OCI-LY7 (cell line): ENCODE measurements around the gene SLC26A6. TPM values are rescaled to one million over a fixed set of nuclear protein-coding genes. Genes with fewer than 3 reads are reported as not detected.

Experiments
- BruUV-seq: library from RNA; stranded (reverse); fragments of 400-500 nt; replicated peaks from 2 replicates; lab custom pipeline; 2021; lab: Mats Ljungman, UMichigan
- CTCF ChIA-PET: fragments of 300-600 bp; sonication (Branson Sonifier 250); formaldehyde crosslinking; loops from one replicate; lab custom pipeline; 2022; ENCODE audit warnings: antibody characterized with exemption; ENCODE audit not compliant: unreplicated experiment; lab: Charles Lee
- POLR2A ChIA-PET: fragments of 300-600 bp; sonication (Branson Sonifier 250); formaldehyde crosslinking; loops from one replicate; lab custom pipeline; 2022; ENCODE audit warnings: antibody characterized with exemption; lab: Charles Lee
- DNase-seq: peaks from one replicate; pipeline ENCODE4 v3.0.0-alpha.2; 2015; ENCODE audit warnings: low spot score
- H2AFZ ChIP-seq: fragments of 200-600 bp; sonication (generic), shearing (Covaris generic); 2 replicates; pipeline ENCODE4 v1.6.1; 2014; ENCODE audit warnings: mild to moderate bottlenecking, antibody characterized with exemption, low read length, moderate library complexity
- H3K27ac ChIP-seq: fragments of 200-600 bp; sonication (generic); 2 replicates; pipeline ENCODE4 v1.5.1; 2014; ENCODE audit warnings: mixed run types, low read depth, mild to moderate bottlenecking, moderate library complexity, low read length, inconsistent platforms; ENCODE audit not compliant: poor library complexity, severe bottlenecking
- H3K36me3 ChIP-seq: fragments of 200-600 bp; sonication (generic); 2 replicates; pipeline ENCODE4 v1.6.1; 2014; ENCODE audit warnings: mild to moderate bottlenecking, antibody characterized with exemption, low read length, moderate library complexity, mixed read lengths; ENCODE audit not compliant: insufficient read depth
- H3K4me1 ChIP-seq: fragments of 200-600 bp; sonication (generic); 2 replicates; pipeline ENCODE4 v1.5.1; 2014; ENCODE audit warnings: mild to moderate bottlenecking, low read length; ENCODE audit not compliant: insufficient read depth, poor library complexity, severe bottlenecking
- H3K4me2 ChIP-seq: fragments of 200-600 bp; sonication (generic); 2 replicates; pipeline ENCODE4 v1.6.1; 2014; ENCODE audit warnings: mild to moderate bottlenecking, low read length
- H3K4me3 ChIP-seq: fragments of 200-600 bp; sonication (generic); 2 replicates; pipeline ENCODE4 v1.5.1; 2014; ENCODE audit warnings: mild to moderate bottlenecking, low read depth, low read length; ENCODE audit not compliant: poor library complexity, severe bottlenecking
- H3K79me2 ChIP-seq: fragments of 200-600 bp; sonication (generic); 2 replicates; pipeline ENCODE4 v1.6.1; 2016; ENCODE audit warnings: low read depth, mild to moderate bottlenecking, low read length, moderate library complexity, mixed read lengths; ENCODE audit not compliant: insufficient read depth
- H3K9me2 ChIP-seq: fragments of 200-600 bp; sonication (generic); 2 replicates; pipeline ENCODE4 v1.6.1; 2016; ENCODE audit warnings: mild to moderate bottlenecking, low read length, mixed read lengths; ENCODE audit not compliant: insufficient read depth
- H3K9me3 ChIP-seq: fragments of 200-600 bp; sonication (generic); 2 replicates; pipeline ENCODE4 v1.6.1; 2014; ENCODE audit warnings: mild to moderate bottlenecking, mixed run types, low read length, mixed read lengths
- H4K20me1 ChIP-seq: fragments of 200-600 bp; sonication (generic); 2 replicates; pipeline ENCODE4 v1.6.1; 2014; ENCODE audit warnings: mild to moderate bottlenecking, antibody characterized with exemption, low read length, moderate library complexity, mixed read lengths; ENCODE audit not compliant: insufficient read depth
- EZH2phosphoT487 ChIP-seq: fragments of 200-600 bp; sonication (generic); IDR thresholded peaks from 2 replicates; pipeline ENCODE4 v1.6.1; 2018; ENCODE audit warnings: low read depth, borderline replicate concordance, mild to moderate bottlenecking, mixed run types, antibody characterized with exemption, low read length, moderate library complexity, mixed read lengths
- intact Hi-C: fragments of 100-400 bp; cut with micrococcal nuclease; formaldehyde crosslinking; loops from one replicate; pipeline ENCODE4 v1.10.0; 2022; ENCODE audit not compliant: unreplicated experiment
- total RNA-seq, 2 experiments: library from RNA; depleted of rRNA in 1 of 2; stranded (reverse); fragments of >200 nt in 1 of 2; shearing (Covaris generic) in 1 of 2; gene quantifications; 2 replicates each; pipeline ENCODE4 v1.2.3, GENCODE V29; 2014 to 2022
- TF ChIP-seq, protein P1 (sequence below): fragments of 200-600 bp; sonication (generic); conservative IDR thresholded peaks from 2 replicates; pipeline ENCODE4 v1.5.1; 2014; ENCODE audit warnings: mild to moderate bottlenecking, antibody characterized with exemption, low read length, moderate library complexity, mixed read lengths

SLC26A6 gene
- total RNA-seq, 2 experiments from 2014 or later: 42.1 to 47.3 TPM

DNA sequence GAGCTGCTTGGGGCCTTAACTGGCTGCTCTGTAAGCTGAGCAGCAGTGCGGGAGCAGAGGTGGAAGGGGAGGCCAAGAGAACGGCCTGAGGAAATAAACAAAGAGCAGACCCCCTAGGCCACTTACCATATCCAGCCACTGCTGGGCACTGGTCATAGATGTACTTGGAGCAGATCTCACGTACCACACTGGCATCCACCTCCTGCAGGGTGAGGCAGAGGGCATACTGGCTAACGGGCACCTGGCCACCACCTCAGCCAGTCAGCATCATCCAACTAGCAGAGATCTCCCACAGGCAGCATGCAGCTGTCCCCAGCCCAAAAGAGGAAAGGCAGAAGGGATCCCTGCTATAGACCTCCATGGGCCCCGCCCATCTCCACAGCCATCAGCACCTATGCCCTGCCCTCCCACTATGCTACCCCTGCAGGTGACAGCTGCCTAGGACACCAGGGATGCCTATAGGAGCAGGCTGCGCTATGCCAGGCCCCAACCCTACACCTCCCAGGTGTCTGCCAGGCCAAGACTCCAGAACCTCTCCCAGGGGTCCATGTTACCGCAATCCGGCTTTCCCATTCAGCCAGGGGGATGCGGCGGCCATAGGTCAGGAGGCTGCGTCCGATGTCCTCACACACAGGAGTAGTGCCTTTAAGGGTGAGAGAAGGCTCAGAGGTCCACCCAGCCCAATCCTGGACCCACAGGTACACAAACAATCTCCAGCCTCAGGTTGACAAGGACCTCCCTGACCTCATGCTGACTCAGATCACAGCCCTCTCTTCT is 35.6 kb downstream of the SLC26A6 start:
- Histone ChIP-seq H4K20me1 (no peaks in the 10 kb centered on the region), H3K9me2 (no peaks in the 10 kb centered on the region), H3K79me2 (no peaks in the 10 kb centered on the region), H3K4me1 (no peaks in the 10 kb centered on the region), H3K36me3 (peaks cover 73% of the 10 kb centered on the region), H3K4me3 (no peak overlapping the region), H3K4me2 (no peak overlapping the region), H3K27ac (no peak overlapping the region), H2AFZ (no peak overlapping the region), H3K9me3 (no peaks in the 10 kb centered on the region)
- POLR2A ChIA-PET: interaction anchor here (0.5 kb wide), 1 partner anchor 1755 kb away, joined by 12 read pairs; no protein-coding TSS in a partner anchor
- no TSS peak for BruUV-seq
- DNase-seq: no peak
- CTCF ChIA-PET: no interaction called here
- TF ChIP-seq, protein P1, sequence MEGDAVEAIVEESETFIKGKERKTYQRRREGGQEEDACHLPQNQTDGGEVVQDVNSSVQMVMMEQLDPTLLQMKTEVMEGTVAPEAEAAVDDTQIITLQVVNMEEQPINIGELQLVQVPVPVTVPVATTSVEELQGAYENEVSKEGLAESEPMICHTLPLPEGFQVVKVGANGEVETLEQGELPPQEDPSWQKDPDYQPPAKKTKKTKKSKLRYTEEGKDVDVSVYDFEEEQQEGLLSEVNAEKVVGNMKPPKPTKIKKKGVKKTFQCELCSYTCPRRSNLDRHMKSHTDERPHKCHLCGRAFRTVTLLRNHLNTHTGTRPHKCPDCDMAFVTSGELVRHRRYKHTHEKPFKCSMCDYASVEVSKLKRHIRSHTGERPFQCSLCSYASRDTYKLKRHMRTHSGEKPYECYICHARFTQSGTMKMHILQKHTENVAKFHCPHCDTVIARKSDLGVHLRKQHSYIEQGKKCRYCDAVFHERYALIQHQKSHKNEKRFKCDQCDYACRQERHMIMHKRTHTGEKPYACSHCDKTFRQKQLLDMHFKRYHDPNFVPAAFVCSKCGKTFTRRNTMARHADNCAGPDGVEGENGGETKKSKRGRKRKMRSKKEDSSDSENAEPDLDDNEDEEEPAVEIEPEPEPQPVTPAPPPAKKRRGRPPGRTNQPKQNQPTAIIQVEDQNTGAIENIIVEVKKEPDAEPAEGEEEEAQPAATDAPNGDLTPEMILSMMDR: no peak
- no peak for TF ChIP-seq EZH2phosphoT487
- intact Hi-C loops: no loop called here

DNA sequence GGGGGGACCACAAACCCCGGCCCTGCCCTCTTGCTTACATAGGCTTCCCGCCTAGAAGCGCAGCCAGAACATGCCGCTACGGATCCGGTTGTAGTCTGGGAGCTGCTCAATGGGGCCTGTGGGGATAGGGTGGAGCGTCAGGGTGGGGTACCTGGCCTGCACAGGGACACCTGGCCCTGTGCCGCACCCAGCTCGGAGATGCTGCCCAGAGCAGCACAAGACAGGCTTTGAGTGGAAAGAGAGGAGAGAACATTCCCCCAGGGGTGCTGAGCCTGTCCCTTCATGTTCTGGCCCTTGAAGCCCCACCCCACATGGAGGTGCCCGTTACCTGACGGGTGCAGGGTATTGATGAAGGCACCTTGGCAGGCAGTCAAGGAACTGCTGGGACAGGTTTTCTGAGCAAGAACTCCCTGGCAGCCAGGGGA is 36.2 kb downstream of the SLC26A6 start:
- ChIA-PET CTCF (no interaction called here), POLR2A (interaction anchor here (0.5 kb wide), 1 partner anchor 1754 kb away, joined by 12 read pairs; no protein-coding TSS in a partner anchor)
- H3K9me3 ChIP-seq: no peaks in the 10 kb centered on the region
- no peaks in the 10 kb centered on the region for H3K9me2 ChIP-seq
- no peaks in the 10 kb centered on the region for H3K79me2 ChIP-seq
- no peaks in the 10 kb centered on the region for H3K4me1 ChIP-seq
- no peak overlapping the region for H3K4me3 ChIP-seq
- no peak overlapping the region for H2AFZ ChIP-seq
- no peak for DNase-seq
- no TSS peak for BruUV-seq
- no peaks in the 10 kb centered on the region for H4K20me1 ChIP-seq
- H3K36me3 ChIP-seq: peaks cover 67% of the 10 kb centered on the region
- intact Hi-C loops: no loop called here
- no peak overlapping the region for H3K4me2 ChIP-seq
- H3K27ac ChIP-seq: no peak overlapping the region
- TF ChIP-seq, protein P1: no peak
- no peak for TF ChIP-seq EZH2phosphoT487
